HEK293 (cell line): ENCODE results near the gene SLC35B1.

Experiments used
- CTCF ChIA-PET: fragments of 350-600 bp; formaldehyde crosslinking; extraction: SDS; loops from one replicate; lab custom pipeline; 2021; ENCODE audit warnings: antibody characterized with exemption; lab: Yijun Ruan, JAX
- POLR2A ChIA-PET: fragments of 300-600 bp; formaldehyde crosslinking; extraction: SDS; loops from one replicate; lab custom pipeline; 2020; ENCODE audit warnings: antibody characterized with exemption, inconsistent platforms; lab: Yijun Ruan, JAX
- H3K27ac ChIP-seq: fragments of 200-500 bp; sonication (Bioruptor generic); 2 replicates; pipeline ENCODE4 v1.5.1; 2014; ENCODE audit warnings: low read depth, low read length, control low read depth, inconsistent platforms; ENCODE audit errors: extremely low read depth
- H3K36me3 ChIP-seq, 2 experiments: fragments of 200-500 bp in 1 of 2; sonication (Bioruptor generic) in 1 of 2; 1 replicate in 1 of 2; 2 replicates in 1 of 2; pipeline ENCODE4 v1.5.1; 2014 to 2017; ENCODE audit warnings: inconsistent platforms in 2 of 2, low read length in 2 of 2; ENCODE audit not compliant: control insufficient read depth in 2 of 2, insufficient read depth in 1 of 2
- H3K4me1 ChIP-seq: fragments of 200-500 bp; sonication (Bioruptor generic); 2 replicates; pipeline ENCODE4 v1.5.1; 2014; ENCODE audit warnings: mild to moderate bottlenecking, low read length, inconsistent platforms; ENCODE audit not compliant: control insufficient read depth, insufficient read depth
- H3K4me3 ChIP-seq: 2 replicates; pipeline ENCODE4 v1.5.1; 2011; ENCODE audit warnings: low read depth, mild to moderate bottlenecking, control low read depth, low read length, moderate library complexity
- H3K9me3 ChIP-seq: fragments of 200-500 bp; sonication (Bioruptor generic); 2 replicates; pipeline ENCODE4 v1.5.1; 2014; ENCODE audit warnings: low read depth, low read length, inconsistent platforms; ENCODE audit not compliant: control insufficient read depth, insufficient read depth
- BCL11A ChIP-seq: fragments of 450-650 bp; formaldehyde crosslinking; IDR thresholded peaks from 2 replicates; pipeline ENCODE4 v1.5.1; 2016; ENCODE audit warnings: low read depth, missing biosample characterization, missing genetic modification characterization
- OSR2 ChIP-seq: fragments of 450-650 bp; formaldehyde crosslinking; IDR thresholded peaks from 2 replicates; pipeline ENCODE4 v1.5.1; 2016; ENCODE audit warnings: missing biosample characterization, missing genetic modification characterization
- REPIN1 ChIP-seq: fragments of 450-650 bp; formaldehyde crosslinking; IDR thresholded peaks from 2 replicates; pipeline ENCODE4 v1.5.1; 2017; ENCODE audit warnings: missing biosample characterization, missing genetic modification characterization, low read depth
- SALL2 ChIP-seq: fragments of 450-650 bp; formaldehyde crosslinking; IDR thresholded peaks from 2 replicates; pipeline ENCODE4 v1.5.0; 2017; ENCODE audit warnings: missing biosample characterization, mild to moderate bottlenecking, missing genetic modification characterization, borderline replicate concordance
- SP3 ChIP-seq: fragments of 450-650 bp; formaldehyde crosslinking; IDR thresholded peaks from 2 replicates; pipeline ENCODE4 v1.5.1; 2016; ENCODE audit warnings: missing biosample characterization, missing genetic modification characterization
- TRIM28 ChIP-seq: IDR thresholded peaks from 2 replicates; pipeline ENCODE4 v1.6.1; 2011; ENCODE audit warnings: low read length, control low read depth, borderline replicate concordance
- ZEB2 ChIP-seq: fragments of 450-650 bp; formaldehyde crosslinking; IDR thresholded peaks from 2 replicates; pipeline ENCODE4 v1.5.1; 2016; ENCODE audit warnings: missing biosample characterization, missing genetic modification characterization
- ZNF132 ChIP-seq: fragments of 450-650 bp; formaldehyde crosslinking; IDR thresholded peaks from 2 replicates; pipeline ENCODE4 v1.5.1; 2017; ENCODE audit warnings: missing biosample characterization, missing genetic modification characterization, borderline replicate concordance
- ZNF23 ChIP-seq: fragments of 450-650 bp; formaldehyde crosslinking; IDR thresholded peaks from 2 replicates; pipeline ENCODE4 v1.5.1; 2016; ENCODE audit warnings: missing biosample characterization, missing genetic modification characterization, borderline replicate concordance
- ZNF366 ChIP-seq: fragments of 450-650 bp; formaldehyde crosslinking; conservative IDR thresholded peaks from 2 replicates; pipeline ENCODE4 v1.5.1; 2016; ENCODE audit warnings: missing biosample characterization, missing genetic modification characterization
- ZNF514 ChIP-seq: fragments of 450-650 bp; formaldehyde crosslinking; IDR thresholded peaks from 2 replicates; pipeline ENCODE4 v1.5.1; 2016; ENCODE audit warnings: missing biosample characterization, missing genetic modification characterization
- ZNF664 ChIP-seq: fragments of 450-650 bp; formaldehyde crosslinking; IDR thresholded peaks from 2 replicates; pipeline ENCODE4 v1.5.1; 2016; ENCODE audit warnings: missing biosample characterization, missing genetic modification characterization
- ZNF701 ChIP-seq: fragments of 450-650 bp; formaldehyde crosslinking; IDR thresholded peaks from 2 replicates; pipeline ENCODE4 v1.5.1; 2016; ENCODE audit warnings: missing biosample characterization, missing genetic modification characterization
- ZNF707 ChIP-seq: fragments of 450-650 bp; formaldehyde crosslinking; IDR thresholded peaks from 2 replicates; pipeline ENCODE4 v1.5.1; 2016; ENCODE audit warnings: missing biosample characterization, missing genetic modification characterization
- ZNF791 ChIP-seq: fragments of 450-650 bp; formaldehyde crosslinking; IDR thresholded peaks from 2 replicates; pipeline ENCODE4 v1.5.1; 2016; ENCODE audit warnings: missing biosample characterization, missing genetic modification characterization
- ZSCAN16 ChIP-seq: fragments of 450-650 bp; formaldehyde crosslinking; IDR thresholded peaks from 2 replicates; pipeline ENCODE4 v1.5.1; 2016; ENCODE audit warnings: missing biosample characterization, missing genetic modification characterization
- ZSCAN23 ChIP-seq: fragments of 450-650 bp; formaldehyde crosslinking; IDR thresholded peaks from 2 replicates; pipeline ENCODE4 v1.5.1; 2016; ENCODE audit warnings: missing biosample characterization, missing genetic modification characterization
- TF ChIP-seq, protein P1 (sequence below): fragments of 450-650 bp; formaldehyde crosslinking; IDR thresholded peaks from 2 replicates; pipeline ENCODE4 v1.5.1; 2016; ENCODE audit warnings: missing biosample characterization, missing genetic modification characterization
- TF ChIP-seq, protein P2 (sequence below): fragments of 450-650 bp; formaldehyde crosslinking; IDR thresholded peaks from 2 replicates; pipeline ENCODE4 v1.5.1; 2016; ENCODE audit warnings: missing biosample characterization, missing genetic modification characterization, borderline replicate concordance
- TF ChIP-seq, protein P3 (sequence below): fragments of 450-650 bp; formaldehyde crosslinking; IDR thresholded peaks from 2 replicates; pipeline ENCODE4 v1.5.1; 2017; ENCODE audit warnings: missing biosample characterization, missing genetic modification characterization
- TF ChIP-seq, protein P4 (sequence below): fragments of 450-650 bp; formaldehyde crosslinking; IDR thresholded peaks from 2 replicates; pipeline ENCODE4 v1.5.1; 2016; ENCODE audit warnings: missing biosample characterization, missing genetic modification characterization, borderline replicate concordance
- TF ChIP-seq, protein P5 (sequence below): fragments of 450-650 bp; formaldehyde crosslinking; IDR thresholded peaks from 2 replicates; pipeline ENCODE4 v1.5.1; 2016; ENCODE audit warnings: missing biosample characterization, missing genetic modification characterization

SLC35B1 gene

DNA sequence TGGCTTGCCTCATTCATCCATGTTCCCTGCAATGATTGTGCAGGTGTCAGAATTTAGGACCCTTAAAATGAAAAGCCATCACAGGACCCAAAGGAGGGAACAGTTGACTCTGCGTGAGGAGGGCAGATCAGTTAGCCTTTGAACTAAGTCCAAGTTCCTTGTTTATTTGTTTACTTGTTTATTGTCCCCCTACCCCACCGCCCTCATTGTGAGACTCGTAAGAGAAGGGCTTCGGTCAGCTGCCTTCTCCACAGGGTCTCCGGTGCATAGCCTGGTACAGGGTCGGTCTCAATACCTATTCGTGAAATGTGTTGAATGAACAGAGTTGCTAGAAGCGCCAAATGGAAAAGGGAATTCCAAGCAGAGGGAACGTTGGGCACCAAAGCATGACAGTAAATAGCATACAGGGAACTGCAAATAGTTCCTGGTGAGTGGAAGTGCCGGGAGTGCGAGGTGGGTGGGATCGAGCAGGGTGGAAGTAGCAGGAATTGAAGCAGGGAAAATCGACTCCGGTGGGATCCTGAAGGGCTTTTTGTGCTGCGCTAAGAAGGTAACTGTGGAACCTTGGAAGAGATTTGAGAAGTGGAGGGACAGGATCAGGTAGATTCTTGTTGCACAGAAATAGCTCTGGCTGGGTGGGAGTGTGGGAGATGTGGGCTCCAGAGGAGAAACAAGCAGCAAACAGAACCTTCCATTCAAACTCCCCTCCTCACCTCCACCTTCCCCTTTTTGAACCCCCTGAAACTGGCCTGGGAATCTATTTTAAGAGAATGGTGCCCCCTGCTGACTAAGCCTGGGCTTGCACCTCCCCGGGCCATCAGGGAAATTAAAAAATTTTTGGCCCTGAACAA, 12.7 kb downstream of the SLC35B1 start (continued):
- no peak for TF ChIP-seq SALL2 (tag by site-specific recombination)
- 0 out of 2 replicates have a peak, but pooled peaks have one; percentile 23 for TF ChIP-seq ZEB2
- TF ChIP-seq, protein P1, sequence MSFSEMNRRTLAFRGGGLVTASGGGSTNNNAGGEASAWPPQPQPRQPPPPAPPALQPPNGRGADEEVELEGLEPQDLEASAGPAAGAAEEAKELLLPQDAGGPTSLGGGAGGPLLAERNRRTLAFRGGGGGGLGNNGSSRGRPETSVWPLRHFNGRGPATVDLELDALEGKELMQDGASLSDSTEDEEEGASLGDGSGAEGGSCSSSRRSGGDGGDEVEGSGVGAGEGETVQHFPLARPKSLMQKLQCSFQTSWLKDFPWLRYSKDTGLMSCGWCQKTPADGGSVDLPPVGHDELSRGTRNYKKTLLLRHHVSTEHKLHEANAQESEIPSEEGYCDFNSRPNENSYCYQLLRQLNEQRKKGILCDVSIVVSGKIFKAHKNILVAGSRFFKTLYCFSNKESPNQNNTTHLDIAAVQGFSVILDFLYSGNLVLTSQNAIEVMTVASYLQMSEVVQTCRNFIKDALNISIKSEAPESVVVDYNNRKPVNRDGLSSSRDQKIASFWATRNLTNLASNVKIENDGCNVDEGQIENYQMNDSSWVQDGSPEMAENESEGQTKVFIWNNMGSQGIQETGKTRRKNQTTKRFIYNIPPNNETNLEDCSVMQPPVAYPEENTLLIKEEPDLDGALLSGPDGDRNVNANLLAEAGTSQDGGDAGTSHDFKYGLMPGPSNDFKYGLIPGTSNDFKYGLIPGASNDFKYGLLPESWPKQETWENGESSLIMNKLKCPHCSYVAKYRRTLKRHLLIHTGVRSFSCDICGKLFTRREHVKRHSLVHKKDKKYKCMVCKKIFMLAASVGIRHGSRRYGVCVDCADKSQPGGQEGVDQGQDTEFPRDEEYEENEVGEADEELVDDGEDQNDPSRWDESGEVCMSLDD (tag by site-specific recombination), result 0 out of 2 replicates have a peak, but pooled peaks have one; percentile 47
- TF ChIP-seq ZNF366 (tag by site-specific recombination), result 0 out of 2 replicates have a peak, but pooled peaks have one; percentile 16
- TF ChIP-seq, protein P2, sequence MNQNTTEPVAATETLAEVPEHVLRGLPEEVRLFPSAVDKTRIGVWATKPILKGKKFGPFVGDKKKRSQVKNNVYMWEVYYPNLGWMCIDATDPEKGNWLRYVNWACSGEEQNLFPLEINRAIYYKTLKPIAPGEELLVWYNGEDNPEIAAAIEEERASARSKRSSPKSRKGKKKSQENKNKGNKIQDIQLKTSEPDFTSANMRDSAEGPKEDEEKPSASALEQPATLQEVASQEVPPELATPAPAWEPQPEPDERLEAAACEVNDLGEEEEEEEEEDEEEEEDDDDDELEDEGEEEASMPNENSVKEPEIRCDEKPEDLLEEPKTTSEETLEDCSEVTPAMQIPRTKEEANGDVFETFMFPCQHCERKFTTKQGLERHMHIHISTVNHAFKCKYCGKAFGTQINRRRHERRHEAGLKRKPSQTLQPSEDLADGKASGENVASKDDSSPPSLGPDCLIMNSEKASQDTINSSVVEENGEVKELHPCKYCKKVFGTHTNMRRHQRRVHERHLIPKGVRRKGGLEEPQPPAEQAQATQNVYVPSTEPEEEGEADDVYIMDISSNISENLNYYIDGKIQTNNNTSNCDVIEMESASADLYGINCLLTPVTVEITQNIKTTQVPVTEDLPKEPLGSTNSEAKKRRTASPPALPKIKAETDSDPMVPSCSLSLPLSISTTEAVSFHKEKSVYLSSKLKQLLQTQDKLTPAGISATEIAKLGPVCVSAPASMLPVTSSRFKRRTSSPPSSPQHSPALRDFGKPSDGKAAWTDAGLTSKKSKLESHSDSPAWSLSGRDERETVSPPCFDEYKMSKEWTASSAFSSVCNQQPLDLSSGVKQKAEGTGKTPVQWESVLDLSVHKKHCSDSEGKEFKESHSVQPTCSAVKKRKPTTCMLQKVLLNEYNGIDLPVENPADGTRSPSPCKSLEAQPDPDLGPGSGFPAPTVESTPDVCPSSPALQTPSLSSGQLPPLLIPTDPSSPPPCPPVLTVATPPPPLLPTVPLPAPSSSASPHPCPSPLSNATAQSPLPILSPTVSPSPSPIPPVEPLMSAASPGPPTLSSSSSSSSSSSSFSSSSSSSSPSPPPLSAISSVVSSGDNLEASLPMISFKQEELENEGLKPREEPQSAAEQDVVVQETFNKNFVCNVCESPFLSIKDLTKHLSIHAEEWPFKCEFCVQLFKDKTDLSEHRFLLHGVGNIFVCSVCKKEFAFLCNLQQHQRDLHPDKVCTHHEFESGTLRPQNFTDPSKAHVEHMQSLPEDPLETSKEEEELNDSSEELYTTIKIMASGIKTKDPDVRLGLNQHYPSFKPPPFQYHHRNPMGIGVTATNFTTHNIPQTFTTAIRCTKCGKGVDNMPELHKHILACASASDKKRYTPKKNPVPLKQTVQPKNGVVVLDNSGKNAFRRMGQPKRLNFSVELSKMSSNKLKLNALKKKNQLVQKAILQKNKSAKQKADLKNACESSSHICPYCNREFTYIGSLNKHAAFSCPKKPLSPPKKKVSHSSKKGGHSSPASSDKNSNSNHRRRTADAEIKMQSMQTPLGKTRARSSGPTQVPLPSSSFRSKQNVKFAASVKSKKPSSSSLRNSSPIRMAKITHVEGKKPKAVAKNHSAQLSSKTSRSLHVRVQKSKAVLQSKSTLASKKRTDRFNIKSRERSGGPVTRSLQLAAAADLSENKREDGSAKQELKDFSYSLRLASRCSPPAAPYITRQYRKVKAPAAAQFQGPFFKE (tag by site-specific recombination), result no peak
- TF ChIP-seq, all 188 proteins: peak for 8

DNA sequence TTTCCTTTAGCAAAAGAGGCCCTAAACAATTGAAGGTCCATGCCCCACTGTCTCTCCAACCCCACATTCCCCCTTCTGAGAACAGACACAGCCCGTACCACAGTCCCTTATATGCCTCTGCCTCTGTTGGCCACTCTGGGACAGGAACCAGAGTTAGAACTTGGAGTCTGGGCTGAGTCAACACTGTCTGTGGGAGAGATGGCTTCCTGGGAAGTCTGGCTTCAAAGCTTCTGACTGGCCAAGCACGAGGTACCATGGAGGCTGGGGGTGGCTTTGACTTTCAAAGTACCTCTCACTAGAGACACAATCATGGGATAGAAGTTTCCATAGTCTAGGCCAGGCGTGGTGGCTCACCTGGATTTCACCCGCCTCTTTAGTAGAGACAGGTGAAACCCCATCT, 15.0 kb downstream of the SLC35B1 start:
- ChIA-PET CTCF (interaction anchor here (1.5 to 27.1 kb wide), 4 partner anchors 11 to 136 kb away, joined by 5 to 486 read pairs (median 98); partner anchors contain the start of genes NXPH3 and SLC35B1), POLR2A (no interaction called here)
- no peak for TF ChIP-seq ZNF701
- TF ChIP-seq REPIN1 (tag by site-specific recombination), result no peak
- TF ChIP-seq, protein P3, sequence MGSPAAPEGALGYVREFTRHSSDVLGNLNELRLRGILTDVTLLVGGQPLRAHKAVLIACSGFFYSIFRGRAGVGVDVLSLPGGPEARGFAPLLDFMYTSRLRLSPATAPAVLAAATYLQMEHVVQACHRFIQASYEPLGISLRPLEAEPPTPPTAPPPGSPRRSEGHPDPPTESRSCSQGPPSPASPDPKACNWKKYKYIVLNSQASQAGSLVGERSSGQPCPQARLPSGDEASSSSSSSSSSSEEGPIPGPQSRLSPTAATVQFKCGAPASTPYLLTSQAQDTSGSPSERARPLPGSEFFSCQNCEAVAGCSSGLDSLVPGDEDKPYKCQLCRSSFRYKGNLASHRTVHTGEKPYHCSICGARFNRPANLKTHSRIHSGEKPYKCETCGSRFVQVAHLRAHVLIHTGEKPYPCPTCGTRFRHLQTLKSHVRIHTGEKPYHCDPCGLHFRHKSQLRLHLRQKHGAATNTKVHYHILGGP (tag by site-specific recombination), result no peak
- no peak for TF ChIP-seq BCL11A (tag by site-specific recombination)
- TF ChIP-seq TRIM28, result no peak
- TF ChIP-seq ZNF132 (tag by site-specific recombination), result no peak
- TF ChIP-seq OSR2 (tag by site-specific recombination), result no peak
- TF ChIP-seq ZSCAN23 (tag by site-specific recombination), result no peak
- TF ChIP-seq SP3 (tag by site-specific recombination), result no peak
- TF ChIP-seq ZNF791 (tag by site-specific recombination), result no peak
- TF ChIP-seq ZNF23 (tag by site-specific recombination), result no peak
- no peak for TF ChIP-seq ZNF707
- TF ChIP-seq ZNF664, result no peak
- TF ChIP-seq ZSCAN16, result no peak
- TF ChIP-seq, protein P4, sequence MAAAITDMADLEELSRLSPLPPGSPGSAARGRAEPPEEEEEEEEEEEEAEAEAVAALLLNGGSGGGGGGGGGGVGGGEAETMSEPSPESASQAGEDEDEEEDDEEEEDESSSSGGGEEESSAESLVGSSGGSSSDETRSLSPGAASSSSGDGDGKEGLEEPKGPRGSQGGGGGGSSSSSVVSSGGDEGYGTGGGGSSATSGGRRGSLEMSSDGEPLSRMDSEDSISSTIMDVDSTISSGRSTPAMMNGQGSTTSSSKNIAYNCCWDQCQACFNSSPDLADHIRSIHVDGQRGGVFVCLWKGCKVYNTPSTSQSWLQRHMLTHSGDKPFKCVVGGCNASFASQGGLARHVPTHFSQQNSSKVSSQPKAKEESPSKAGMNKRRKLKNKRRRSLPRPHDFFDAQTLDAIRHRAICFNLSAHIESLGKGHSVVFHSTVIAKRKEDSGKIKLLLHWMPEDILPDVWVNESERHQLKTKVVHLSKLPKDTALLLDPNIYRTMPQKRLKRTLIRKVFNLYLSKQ (tag by site-specific recombination), result no peak
- TF ChIP-seq, protein P5, sequence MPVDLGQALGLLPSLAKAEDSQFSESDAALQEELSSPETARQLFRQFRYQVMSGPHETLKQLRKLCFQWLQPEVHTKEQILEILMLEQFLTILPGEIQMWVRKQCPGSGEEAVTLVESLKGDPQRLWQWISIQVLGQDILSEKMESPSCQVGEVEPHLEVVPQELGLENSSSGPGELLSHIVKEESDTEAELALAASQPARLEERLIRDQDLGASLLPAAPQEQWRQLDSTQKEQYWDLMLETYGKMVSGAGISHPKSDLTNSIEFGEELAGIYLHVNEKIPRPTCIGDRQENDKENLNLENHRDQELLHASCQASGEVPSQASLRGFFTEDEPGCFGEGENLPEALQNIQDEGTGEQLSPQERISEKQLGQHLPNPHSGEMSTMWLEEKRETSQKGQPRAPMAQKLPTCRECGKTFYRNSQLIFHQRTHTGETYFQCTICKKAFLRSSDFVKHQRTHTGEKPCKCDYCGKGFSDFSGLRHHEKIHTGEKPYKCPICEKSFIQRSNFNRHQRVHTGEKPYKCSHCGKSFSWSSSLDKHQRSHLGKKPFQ, result no peak
- no peak for TF ChIP-seq ZNF514 (tag by site-specific recombination)

More for the DNA sequence above, 15.0 kb downstream of the SLC35B1 start:
- H3K27ac ChIP-seq, result no peak overlapping the region
- no peaks in the 10 kb centered on the region for H3K9me3 ChIP-seq
- H3K36me3 ChIP-seq, result no peaks in the 10 kb centered on the region
- no peak overlapping the region for H3K4me3 ChIP-seq
- no peaks in the 10 kb centered on the region for H3K4me1 ChIP-seq
